ACC112 (cell line): ENCODE measurements around the gene FOXC2.
A peak's percentile ranks its signal among the peaks of the same experiment; 100 is the strongest.

Experiments
- H2AFZ ChIP-seq: fragments of 200-600 bp; sonication (generic); one replicate; pipeline ENCODE4 v1.6.0; 2017; ENCODE audit warnings: antibody characterized with exemption, low read length; ENCODE audit not compliant: unreplicated experiment
- H3K27ac ChIP-seq: fragments of 200-600 bp; sonication (generic); 2 replicates; pipeline ENCODE4 v1.5.1; 2014; ENCODE audit warnings: low read depth, mild to moderate bottlenecking, antibody characterized with exemption, low read length, moderate library complexity
- H3K27me3 ChIP-seq: fragments of 200-600 bp; sonication (generic); 2 replicates; pipeline ENCODE4 v1.6.1; 2014; ENCODE audit warnings: mild to moderate bottlenecking, antibody characterized with exemption, low read length, moderate library complexity, mixed read lengths; ENCODE audit not compliant: insufficient read depth
- H3K36me3 ChIP-seq: fragments of 200-600 bp; sonication (generic); 2 replicates; pipeline ENCODE4 v1.6.1; 2016; ENCODE audit warnings: mild to moderate bottlenecking, antibody characterized with exemption, low read length, moderate library complexity, mixed read lengths; ENCODE audit not compliant: insufficient read depth
- H3K4me1 ChIP-seq: fragments of 200-600 bp; sonication (generic); one replicate; pipeline ENCODE4 v1.6.1; 2016; ENCODE audit warnings: low read length, mixed read lengths; ENCODE audit not compliant: insufficient read depth, unreplicated experiment, control insufficient read depth
- H3K4me3 ChIP-seq: fragments of 200-600 bp; sonication (generic); 2 replicates; pipeline ENCODE4 v1.5.1; 2014; ENCODE audit warnings: mild to moderate bottlenecking, low read depth, low read length
- H3K79me2 ChIP-seq: fragments of 200-600 bp; sonication (generic); one replicate; pipeline ENCODE4 v1.6.0; 2016; ENCODE audit warnings: low read length; ENCODE audit not compliant: control insufficient read depth, unreplicated experiment, insufficient read depth

The FOXC2 gene

GRCh38 chr16:86567701-86568581 lies 1.3 kb downstream of the FOXC2 start:
- Histone ChIP-seq H2AFZ (no peak overlapping the region), H3K4me3 (peak overlapping the region; percentile 92), H3K79me2 (peaks cover 75% of the 10 kb centered on the region), H3K36me3 (peaks cover 31% of the 10 kb centered on the region; the same call in 1 of the 2 replicates), H3K27ac (peak overlapping the region; percentile 83), H3K27me3 (no peaks in the 10 kb centered on the region), H3K4me1 (peaks cover 30% of the 10 kb centered on the region)

GRCh38 chr16:86568677-86569623 lies 2.3 kb downstream of the FOXC2 start:
- peaks cover 31% of the 10 kb centered on the region for H3K4me1 ChIP-seq
- no peak overlapping the region for H2AFZ ChIP-seq
- H3K27me3 ChIP-seq = no peaks in the 10 kb centered on the region
- peak overlapping the region; percentile 83 for H3K27ac ChIP-seq
- H3K4me3 ChIP-seq = peak overlapping the region; percentile 92
- H3K79me2 ChIP-seq = peaks cover 85% of the 10 kb centered on the region
- H3K36me3 ChIP-seq = peaks cover 31% of the 10 kb centered on the region; the same call in 1 of the 2 replicates

GRCh38 chr16:86569701-86570447 lies 3.2 kb downstream of the FOXC2 start:
- peaks cover 31% of the 10 kb centered on the region; the same call in 1 of the 2 replicates for H3K36me3 ChIP-seq
- H3K4me1 ChIP-seq = peaks cover 29% of the 10 kb centered on the region
- peak overlapping the region; percentile 92 for H3K4me3 ChIP-seq
- no peaks in the 10 kb centered on the region for H3K27me3 ChIP-seq
- H3K79me2 ChIP-seq = peaks cover 90% of the 10 kb centered on the region
- H3K27ac ChIP-seq = peak overlapping the region; percentile 83
- no peak overlapping the region for H2AFZ ChIP-seq

GRCh38 chr16:86570558-86571529 lies 4.2 kb downstream of the FOXC2 start:
- Histone ChIP-seq H3K27ac (peak overlapping the region; percentile 83), H3K79me2 (peaks cover 88% of the 10 kb centered on the region), H3K4me3 (peak overlapping the region; percentile 92), H3K27me3 (no peaks in the 10 kb centered on the region), H2AFZ (no peak overlapping the region), H3K4me1 (peaks cover 32% of the 10 kb centered on the region), H3K36me3 (peaks cover 31% of the 10 kb centered on the region; the same call in 1 of the 2 replicates)

- Histone ChIP-seq H3K4me3 (peak overlapping the region; percentile 92), H3K36me3 (peaks cover 31% of the 10 kb centered on the region; the same call in 1 of the 2 replicates), H3K27me3 (no peaks in the 10 kb centered on the region), H3K79me2 (peaks cover 88% of the 10 kb centered on the region), H3K4me1 (peaks cover 32% of the 10 kb centered on the region), H2AFZ (no peak overlapping the region), H3K27ac (peak overlapping the region; percentile 83)
These were observed 4.9 kb downstream of the FOXC2 start for GRCh38 chr16:86571530-86571915.

GRCh38 chr16:86572041-86572521 lies 5.5 kb downstream of the FOXC2 start:
- Histone ChIP-seq H2AFZ (no peak overlapping the region), H3K4me3 (peak overlapping the region; percentile 92), H3K79me2 (peaks cover 92% of the 10 kb centered on the region), H3K27ac (peak overlapping the region; percentile 83), H3K27me3 (no peaks in the 10 kb centered on the region), H3K36me3 (peaks cover 31% of the 10 kb centered on the region; the same call in 1 of the 2 replicates), H3K4me1 (peaks cover 36% of the 10 kb centered on the region)

- H3K36me3 ChIP-seq = peaks cover 31% of the 10 kb centered on the region; the same call in 1 of the 2 replicates
- H3K27me3 ChIP-seq = no peaks in the 10 kb centered on the region
- H3K4me3 ChIP-seq = peak overlapping the region; percentile 92
- no peak overlapping the region for H2AFZ ChIP-seq
- H3K27ac ChIP-seq = peak overlapping the region; percentile 83
- peaks cover 92% of the 10 kb centered on the region for H3K79me2 ChIP-seq
- peaks cover 41% of the 10 kb centered on the region for H3K4me1 ChIP-seq
These were observed 6.0 kb downstream of the FOXC2 start for GRCh38 chr16:86572606-86573005.

- Histone ChIP-seq H2AFZ (no peak overlapping the region), H3K4me1 (peaks cover 47% of the 10 kb centered on the region), H3K36me3 (peaks cover 31% of the 10 kb centered on the region; the same call in 1 of the 2 replicates), H3K79me2 (peaks cover 92% of the 10 kb centered on the region), H3K27me3 (no peaks in the 10 kb centered on the region), H3K27ac (peak overlapping the region; percentile 83), H3K4me3 (no peak overlapping the region)
These were observed 6.6 kb downstream of the FOXC2 start for GRCh38 chr16:86573215-86573614.
